Right atrium auricular region (tissue), 2 donors: ENCODE results near the gene CRABP1. TPM values are rescaled to one million over a fixed set of nuclear protein-coding genes. Genes with fewer than 3 reads are reported as not detected.
"Not testable (repeated sequence)": the region's sequence is repeated elsewhere in the genome, so short reads cannot be mapped to it uniquely, and the experiment has no call there.

Experiments
- DNase-seq: peaks from one replicate; pipeline ENCODE4 v3.0.0-alpha.2; 2019; ENCODE audit warnings: low spot score
- H3K27ac ChIP-seq, 2 donors: fragments of 200-600 bp; sonication (generic); 1 replicate in 1 of 2; 2 replicates in 1 of 2; pipeline ENCODE4 v1.5.1; 2016 to 2019
- H3K27me3 ChIP-seq, 2 donors: fragments of 200-600 bp; sonication (generic); one replicate each; pipeline versions ENCODE4 v1.5.1 to v1.6.0; 2017 to 2019
- H3K36me3 ChIP-seq: fragments of 200-600 bp; sonication (generic); one replicate; pipeline ENCODE4 v1.5.1; 2016
- H3K4me1 ChIP-seq, 2 donors: fragments of 200-600 bp; sonication (generic); one replicate each; pipeline versions ENCODE4 v1.5.1 to v1.6.0; 2017 to 2019
- H3K4me3 ChIP-seq, 2 donors: fragments of 200-600 bp; sonication (generic); 1 replicate in 1 of 2; 2 replicates in 1 of 2; pipeline ENCODE4 v1.5.1; 2017 to 2019; ENCODE audit warnings: mild to moderate bottlenecking in 1 of 2, moderate library complexity in 1 of 2
- H3K9me3 ChIP-seq, 2 donors: fragments of 200-600 bp; sonication (generic); one replicate each; pipeline ENCODE4 v1.5.1; 2019
- CTCF ChIP-seq, 2 donors: fragments of 200-600 bp; sonication (generic); IDR thresholded peaks; one replicate each; pipeline ENCODE4 v1.5.1; 2019; ENCODE audit warnings: antibody characterized with exemption in 2 of 2
- total RNA-seq, 2 donors: library from RNA; depleted of rRNA; stranded (reverse); fragments of >200 nt; gene quantifications; one replicate each; pipeline ENCODE4 v1.1.0, GENCODE V29; 2016

The CRABP1 gene
- total RNA-seq, 2 donors from 2014 or later = not detected

GRCh38 chr15:78374436-78375393 lies 34.6 kb downstream of the CRABP1 start:
- Histone ChIP-seq H3K4me3 (no peak overlapping the region), H3K36me3 (no peaks in the 10 kb centered on the region), H3K4me1 (no peaks in the 10 kb centered on the region), H3K27ac (no peak overlapping the region), H3K27me3 (no peaks in the 10 kb centered on the region), H3K9me3 (no peaks in the 10 kb centered on the region)
- TF ChIP-seq CTCF (IDR thresholded peaks at IDR 0.05) = no peak
- DNase-seq = no peak

DNA sequence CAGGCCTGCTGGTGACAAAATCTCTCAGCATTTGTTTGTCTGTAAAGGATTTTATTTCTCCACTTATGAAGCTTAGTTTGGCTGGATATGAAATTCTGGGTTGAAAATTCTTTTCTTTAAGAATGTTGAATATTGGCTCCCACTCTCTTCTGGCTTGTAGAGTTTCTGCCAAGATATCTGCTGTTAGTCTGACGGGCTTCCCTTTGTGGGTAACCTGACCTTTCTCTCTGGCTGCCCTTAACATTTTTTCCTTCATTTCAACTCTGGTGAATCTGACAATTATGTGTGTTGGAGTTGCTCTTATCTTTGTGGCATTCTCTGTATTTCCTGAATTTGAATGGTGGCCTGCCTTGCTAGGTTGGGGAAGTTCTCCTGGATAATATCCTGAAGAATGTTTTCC lies 40.0 kb downstream of the CRABP1 start:
- H3K4me3 ChIP-seq, H3K4me1 ChIP-seq: not testable (repeated sequence)

GRCh38 chr15:78382114-78382880 lies 42.1 kb downstream of the CRABP1 start:
- Histone ChIP-seq H3K27me3 (no peaks in the 10 kb centered on the region), H3K4me3 (no peak overlapping the region), H3K36me3 (no peaks in the 10 kb centered on the region), H3K27ac (no peak overlapping the region), H3K4me1 (no peaks in the 10 kb centered on the region), H3K9me3 (no peaks in the 10 kb centered on the region)
- no peak for DNase-seq
- no peak for TF ChIP-seq CTCF (IDR thresholded peaks at IDR 0.05)

More for the DNA sequence above, 40.0 kb downstream of the CRABP1 start:
- H3K27ac ChIP-seq, H3K36me3 ChIP-seq, H3K9me3 ChIP-seq, H3K27me3 ChIP-seq, DNase-seq: not testable (repeated sequence)

DNA sequence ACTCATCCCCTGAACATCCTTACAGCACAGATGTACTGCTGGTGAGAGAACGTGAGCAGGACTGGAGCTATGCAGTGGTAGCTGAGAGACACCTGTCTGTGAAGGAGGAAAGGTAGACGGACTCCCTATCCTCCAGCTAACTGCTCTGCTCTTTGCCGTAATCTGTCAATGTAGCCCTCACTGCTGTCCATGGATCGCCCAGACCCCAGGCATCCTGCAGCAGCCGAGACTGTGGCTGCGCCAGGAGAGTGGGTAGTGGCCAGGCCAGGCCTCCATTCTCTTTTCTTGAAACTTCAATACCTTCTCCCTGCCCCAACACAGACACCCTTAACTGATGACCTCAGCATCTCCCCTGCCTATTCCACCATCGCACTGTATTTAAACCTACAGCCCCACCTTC lies 44.5 kb downstream of the CRABP1 start:
- Histone ChIP-seq H3K36me3 (no peaks in the 10 kb centered on the region), H3K9me3 (no peaks in the 10 kb centered on the region), H3K27me3 (no peaks in the 10 kb centered on the region), H3K27ac (no peak overlapping the region), H3K4me1 (no peaks in the 10 kb centered on the region), H3K4me3 (no peak overlapping the region)
- no peak for DNase-seq
- no peak for TF ChIP-seq CTCF (IDR thresholded peaks at IDR 0.05)

DNA sequence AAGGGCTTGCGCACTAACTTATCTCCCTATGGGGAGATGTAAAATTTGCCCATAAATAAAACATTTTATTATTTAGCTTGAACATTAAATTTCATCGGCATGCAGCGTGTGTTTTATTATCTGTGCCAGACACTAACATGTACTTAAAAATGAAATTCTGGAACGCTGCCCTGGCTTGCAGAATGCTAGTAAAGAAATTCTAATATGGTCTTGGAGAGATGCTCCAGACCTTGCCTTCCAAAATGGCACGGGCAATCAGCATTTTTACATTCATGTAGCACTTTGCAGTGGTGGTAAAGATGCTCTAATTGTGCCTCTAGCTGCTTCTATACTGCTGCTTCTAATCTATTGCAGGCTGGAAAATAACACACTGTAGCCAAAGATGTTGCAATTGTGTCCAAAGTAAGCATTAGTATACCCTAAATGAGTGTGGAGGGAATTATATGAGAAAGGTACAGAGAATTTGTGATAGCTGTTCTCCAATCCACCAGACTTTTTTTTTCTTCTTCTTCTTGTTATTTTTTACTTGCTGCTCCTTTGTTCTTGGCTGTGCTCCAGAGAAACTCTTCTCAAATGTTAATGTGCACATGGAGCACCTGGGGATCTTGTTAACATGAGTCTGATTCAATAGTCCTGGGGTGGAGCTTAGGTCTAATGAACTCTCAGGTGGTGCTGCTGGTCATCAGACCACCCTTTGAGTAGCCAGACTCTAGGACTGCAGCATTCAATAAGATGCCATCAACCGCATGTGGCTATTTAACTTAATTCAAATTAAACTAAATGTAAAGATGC lies 47.3 kb downstream of the CRABP1 start:
- no peaks in the 10 kb centered on the region for H3K9me3 ChIP-seq
- H3K27me3 ChIP-seq = no peaks in the 10 kb centered on the region
- no peaks in the 10 kb centered on the region for H3K36me3 ChIP-seq
- H3K27ac ChIP-seq = no peak overlapping the region
- no peak for DNase-seq
- no peaks in the 10 kb centered on the region for H3K4me1 ChIP-seq
- no peak for TF ChIP-seq CTCF (IDR thresholded peaks at IDR 0.05)
- no peak overlapping the region for H3K4me3 ChIP-seq
